Measurements from ENCODE around the gene HSPB7. TPM values are rescaled to one million over a fixed set of nuclear protein-coding genes. Genes with fewer than 3 reads are reported as not detected.
A peak's percentile ranks its signal among the peaks of the same experiment; 100 is the strongest.

Gene HSPB7
- total RNA-seq, 2 donors from 2014 or later, result 11.4 to 20.4 TPM

DNA sequence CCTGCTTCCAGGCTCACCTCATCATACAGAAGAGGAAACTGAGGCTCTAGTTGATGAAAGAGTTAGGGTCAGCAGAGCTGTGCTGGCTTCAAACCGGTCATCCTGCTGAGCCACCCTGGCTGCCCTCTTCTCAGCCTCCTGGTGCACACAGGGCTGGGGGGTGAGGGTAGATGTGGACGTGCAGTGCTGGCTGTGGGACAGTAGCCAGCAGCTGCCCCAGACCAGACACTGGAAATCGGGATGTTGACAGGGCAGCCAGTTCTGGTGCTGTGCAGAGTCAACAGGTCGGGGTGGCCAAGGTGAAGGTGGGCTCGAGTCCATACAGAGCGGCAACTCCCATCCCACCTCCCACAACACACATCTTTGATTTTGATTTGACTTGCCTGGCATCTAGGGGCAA, 2.5 kb upstream of the HSPB7 start:
- H3K4me1 ChIP-seq (replicated peaks), result no peaks in the 10 kb centered on the region

DNA sequence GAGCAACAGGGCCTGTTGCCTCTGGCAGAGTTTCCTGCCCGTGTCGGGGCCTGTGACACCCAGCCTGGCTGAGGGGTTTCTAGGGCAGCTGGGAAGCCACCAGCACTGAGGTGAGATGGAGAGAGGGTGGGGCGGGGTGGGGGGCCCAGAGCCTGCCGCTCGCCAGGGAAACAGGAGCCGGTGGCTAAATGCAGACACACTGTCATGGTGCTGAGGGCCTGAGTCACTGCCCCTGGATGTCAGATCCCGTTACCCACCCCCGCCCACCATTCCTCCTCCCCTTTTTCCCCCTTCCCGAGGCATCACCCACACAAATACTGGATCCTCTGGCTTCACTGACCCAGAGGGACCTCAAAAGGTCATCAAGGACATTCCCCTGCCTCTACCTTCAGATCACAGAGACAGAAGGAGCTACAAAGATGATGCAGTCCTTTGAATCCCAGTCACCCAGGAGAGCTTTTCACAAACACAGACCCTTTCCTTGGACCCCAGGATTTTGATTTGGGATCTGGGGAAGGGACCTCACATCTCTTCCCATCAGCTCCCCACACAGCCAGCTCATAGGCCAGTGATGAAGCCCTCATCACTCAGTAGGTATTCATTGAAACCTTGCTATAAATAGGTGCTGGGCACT, 1.9 kb upstream of the HSPB7 start:
- TF ChIP-seq POLR2A (IDR thresholded peaks at IDR 0.05), result no peak
- TF ChIP-seq CTCF (IDR thresholded peaks at IDR 0.05), result no peak
- no peak for TF ChIP-seq POLR2AphosphoS5 (IDR thresholded peaks at IDR 0.05)
- Histone ChIP-seq H3K9me3 (no peaks in the 10 kb centered on the region), H3K36me3 (no peaks in the 10 kb centered on the region), H3K4me3 (no peak overlapping the region), H3K27me3 (replicated peaks; ENCODE audit: insufficient read depth) (no peaks in the 10 kb centered on the region), H3K4me1 (replicated peaks) (no peaks in the 10 kb centered on the region), H3K27ac (peak overlapping the region; percentile 78 to 84)
- intact Hi-C loops (cut with DNase I), result no loop called here
- WGBS, result 49% methylated on average over 9 of the region's 9 CpGs
- DNase-seq (ENCODE audit: low spot score), result no peak

More for the DNA sequence above, 2.5 kb upstream of the HSPB7 start:
- no peak overlapping the region for H3K4me3 ChIP-seq
- no peaks in the 10 kb centered on the region for H3K36me3 ChIP-seq
- intact Hi-C loops (cut with DNase I), result no loop called here
- no peak for DNase-seq (ENCODE audit: low spot score)
- no peaks in the 10 kb centered on the region for H3K9me3 ChIP-seq
- TF ChIP-seq CTCF (IDR thresholded peaks at IDR 0.05) (no peak), POLR2A (IDR thresholded peaks at IDR 0.05) (no peak), POLR2AphosphoS5 (IDR thresholded peaks at IDR 0.05) (no peak)
- H3K27me3 ChIP-seq (replicated peaks; ENCODE audit: insufficient read depth), result no peaks in the 10 kb centered on the region
- 84% methylated on average over 6 of the region's 6 CpGs for WGBS
- peak overlapping the region; percentile 78 to 84 for H3K27ac ChIP-seq

GRCh38 chr1:16018749-16019643, 1.2 kb upstream of the HSPB7 start:
- H3K36me3 ChIP-seq, result no peaks in the 10 kb centered on the region
- TF ChIP-seq POLR2AphosphoS5 (IDR thresholded peaks at IDR 0.05) (no peak), POLR2A (IDR thresholded peaks at IDR 0.05) (no peak), CTCF (IDR thresholded peaks at IDR 0.05) (no peak)
- H3K27ac ChIP-seq, result peak overlapping the region; percentile 78 to 84
- intact Hi-C loops (cut with DNase I), result no loop called here
- H3K9me3 ChIP-seq, result no peaks in the 10 kb centered on the region
- peaks cover 5% of the 10 kb centered on the region for H3K4me1 ChIP-seq (replicated peaks)
- H3K4me3 ChIP-seq, result no peak overlapping the region
- no peak for DNase-seq (ENCODE audit: low spot score)
- no peaks in the 10 kb centered on the region for H3K27me3 ChIP-seq (replicated peaks; ENCODE audit: insufficient read depth)
- WGBS, result 72% methylated on average over 22 of the region's 23 CpGs

- Histone ChIP-seq H3K4me3 (no peak overlapping the region), H3K27ac (peak overlapping the region; percentile 78 to 84), H3K36me3 (no peaks in the 10 kb centered on the region), H3K4me1 (replicated peaks) (peaks cover 7% of the 10 kb centered on the region), H3K9me3 (no peaks in the 10 kb centered on the region), H3K27me3 (replicated peaks; ENCODE audit: insufficient read depth) (no peaks in the 10 kb centered on the region)
- intact Hi-C loops (cut with DNase I), result no loop called here
- no peak for DNase-seq (ENCODE audit: low spot score)
- WGBS, result 55% methylated on average over 4 of the region's 4 CpGs
- TF ChIP-seq CTCF (IDR thresholded peaks at IDR 0.05), result no peak
- no peak for TF ChIP-seq POLR2AphosphoS5 (IDR thresholded peaks at IDR 0.05)
- no peak for TF ChIP-seq POLR2A (IDR thresholded peaks at IDR 0.05)
Observed at GRCh38 chr1:16018308-16018707, 465 bp upstream of the HSPB7 start.

Data from prostate gland (tissue), 2 donors.